Head of caudate nucleus (tissue), 42 donors: ENCODE data around the gene DLX2.
A peak's percentile ranks its signal among the peaks of the same experiment; 100 is the strongest.
"Not testable (repeated sequence)": the region's sequence is repeated elsewhere in the genome, so short reads cannot be mapped to it uniquely, and the experiment has no call there.

Source experiments
- DNase-seq, 42 donors: peaks; one replicate each; pipeline versions ENCODE4 v3.0.0 to v3.0.0-alpha.2; 2020 to 2021; ENCODE audit warnings: mixed read lengths in 7 of 42
- intact Hi-C: fragments of 100-400 bp; cut with DNase I; formaldehyde crosslinking; loops from one replicate; pipeline ENCODE4 v1.15.0; 2022

Gene DLX2

DNA sequence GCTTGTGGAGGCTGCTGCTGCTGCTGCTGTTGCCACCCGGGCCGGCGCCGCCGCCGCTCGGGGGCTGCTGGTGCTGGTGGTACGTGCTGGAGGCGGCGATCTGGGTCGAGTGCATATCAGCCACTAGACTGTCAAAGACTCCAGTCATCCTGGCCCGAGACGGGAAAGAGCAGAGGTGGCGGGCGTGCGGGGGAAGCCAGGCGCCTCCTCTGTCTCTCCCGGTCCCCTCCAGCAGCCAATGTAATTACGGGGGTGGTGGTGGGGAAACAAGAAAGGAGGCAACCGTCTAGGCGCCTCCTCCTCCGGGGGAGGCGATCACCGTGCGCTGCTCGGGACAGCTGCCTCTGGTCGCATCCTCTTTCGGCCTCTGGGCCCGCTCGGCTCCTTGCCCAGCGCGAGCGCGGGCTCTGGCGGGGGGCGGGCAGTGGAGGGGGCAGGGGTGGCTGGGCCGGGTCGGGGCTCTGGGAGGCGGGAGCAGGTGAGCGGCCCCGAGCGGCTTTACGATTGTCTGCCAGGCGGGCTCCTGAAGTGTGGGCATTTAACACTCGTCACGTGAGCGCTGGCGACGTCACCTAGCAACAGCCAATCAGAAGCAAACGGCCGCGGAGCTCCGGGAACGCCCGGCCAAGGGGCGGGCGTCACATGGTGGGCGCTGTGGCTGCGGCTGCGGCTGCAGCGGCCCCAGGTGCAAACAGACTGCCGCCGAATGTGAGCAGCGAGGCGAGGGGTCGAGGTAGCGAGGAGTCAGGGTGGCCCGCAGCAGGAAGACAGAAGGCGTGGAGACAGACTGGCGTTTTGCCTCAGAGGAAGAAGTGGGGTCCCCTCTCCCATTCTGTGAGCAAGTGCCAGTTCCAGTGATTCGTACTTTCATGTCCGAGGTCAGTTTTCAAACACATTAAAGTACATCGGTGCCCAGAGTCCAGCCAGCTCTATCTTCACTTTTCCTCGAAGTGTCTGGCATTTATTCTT lies at the start of gene DLX2:
Gene DLX2 (minus strand): TSS at position 510 of the 969 bp plus-strand sequence. CDS start 362 bp downstream, at position 148.
- peak; percentile 61 to 94 (median 84) for DNase-seq
- intact Hi-C loops, result loop anchor here (10.0 kb wide), 5 partner anchors 108 to 508 kb away; partner anchors contain the start of genes HAT1 and METAP1D

DNA sequence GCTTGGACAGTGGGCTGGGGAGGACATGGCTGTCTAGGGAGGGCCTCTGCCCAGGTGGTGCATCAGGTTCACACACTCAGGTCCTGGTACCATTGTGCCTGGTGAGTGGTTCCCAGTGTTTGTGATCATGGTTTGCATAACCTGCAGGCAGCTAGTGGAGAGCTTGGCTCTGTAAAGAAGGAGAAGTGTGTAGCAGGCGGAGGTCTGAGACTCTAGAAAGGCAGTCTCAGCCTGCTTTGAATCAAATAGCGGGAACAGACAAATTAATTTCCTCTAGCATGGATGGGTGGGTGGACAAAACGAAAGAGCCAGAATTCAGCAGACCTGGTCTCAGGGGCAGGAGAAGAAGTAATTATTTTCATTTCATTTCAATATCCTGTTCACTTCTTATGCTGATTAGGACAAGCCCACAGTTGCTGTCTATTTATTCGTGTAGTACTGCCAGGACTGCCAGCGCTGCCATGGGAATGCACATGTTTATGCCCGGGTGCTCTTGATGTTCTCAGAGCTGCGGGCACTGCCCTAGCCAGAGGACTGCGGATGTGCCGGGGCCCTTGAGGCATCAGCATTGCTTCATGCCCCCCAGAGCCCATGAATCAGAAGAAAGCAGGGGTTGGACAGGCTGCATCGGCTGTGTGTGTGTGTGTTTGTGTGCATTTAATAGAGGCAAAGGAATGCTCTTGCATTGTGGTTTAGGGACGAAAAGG lies 45.4 kb upstream of the DLX2 start:
- intact Hi-C loops, result no loop called here
- no peak for DNase-seq

DNA sequence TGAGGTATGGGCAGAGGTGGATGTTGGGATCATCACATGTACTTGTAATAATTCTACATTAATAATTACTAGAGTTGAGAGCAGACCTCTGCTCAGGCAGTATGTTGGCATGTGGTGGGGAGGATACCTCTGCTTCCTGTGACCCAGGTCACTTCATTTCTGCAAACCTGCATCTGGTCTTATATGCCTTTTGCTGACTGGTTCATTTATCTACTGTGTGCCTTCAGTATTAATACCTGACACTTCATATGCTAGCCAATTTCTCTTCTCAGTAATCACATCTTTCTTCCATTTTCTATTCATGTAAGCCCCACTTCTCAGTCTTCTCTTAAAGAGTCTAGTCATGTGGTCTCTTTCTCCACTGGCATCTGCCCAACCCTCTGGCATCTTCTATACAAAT lies 41.1 kb upstream of the DLX2 start:
- DNase-seq, result no peak
- intact Hi-C loops, result no loop called here

DNA sequence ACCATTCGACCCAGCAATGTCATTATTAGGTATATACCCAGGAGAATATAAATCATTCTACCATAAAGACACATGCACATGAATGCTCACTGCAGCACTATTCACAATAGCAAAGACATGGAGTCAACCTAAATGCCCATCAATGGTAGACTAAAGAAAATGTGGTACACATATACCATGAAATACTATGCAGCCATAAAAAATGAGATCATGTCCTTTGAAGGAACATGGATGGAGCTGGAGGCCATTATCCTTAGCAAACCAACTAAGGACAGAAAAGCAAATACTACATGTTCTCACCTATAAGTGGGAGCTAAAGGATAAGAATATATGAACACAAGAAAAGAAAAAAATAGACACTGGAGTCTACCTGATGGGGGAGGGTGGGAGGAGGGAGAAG lies 36.0 kb upstream of the DLX2 start:
- intact Hi-C loops, DNase-seq: not testable (repeated sequence)

DNA sequence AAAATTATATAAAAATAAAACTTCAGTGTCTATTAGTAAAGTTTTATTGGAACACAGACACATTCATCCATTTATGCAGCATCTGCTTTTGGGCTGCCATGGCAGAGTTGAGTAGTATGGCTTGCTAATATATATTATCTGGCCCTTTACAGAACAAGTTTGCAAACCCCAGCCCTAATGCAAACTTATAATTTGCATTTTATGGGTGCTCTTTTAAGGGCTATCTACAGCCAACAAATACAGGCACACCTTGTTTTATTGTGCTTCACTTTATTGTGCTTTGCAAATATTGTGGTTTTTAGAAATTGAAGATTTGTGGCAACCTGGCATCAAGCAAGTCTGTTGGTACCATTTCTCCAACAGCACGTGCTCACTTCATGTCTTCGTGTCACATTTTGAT lies 35.2 kb upstream of the DLX2 start:
- no peak for DNase-seq
- intact Hi-C loops, result no loop called here

DNA sequence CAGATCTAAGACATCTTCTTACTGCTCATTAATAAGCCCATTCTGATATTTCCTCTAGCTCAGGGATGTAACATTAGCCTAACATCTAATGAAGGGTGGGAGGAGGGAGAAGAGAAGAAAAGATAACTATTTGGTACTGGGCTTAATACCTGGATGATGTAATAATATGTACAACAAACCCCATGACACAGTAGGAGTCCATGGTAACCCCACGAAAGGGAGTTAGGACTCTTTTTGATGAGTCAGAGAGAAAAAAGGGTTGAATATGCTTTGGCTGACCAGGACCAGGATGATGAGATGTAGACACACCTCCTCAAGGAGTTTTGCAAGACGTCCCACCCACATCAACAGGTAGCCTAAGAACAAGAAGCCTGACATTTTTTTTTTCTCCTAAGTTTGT lies 34.4 kb upstream of the DLX2 start:
- no peak for DNase-seq
- intact Hi-C loops, result no loop called here

DNA sequence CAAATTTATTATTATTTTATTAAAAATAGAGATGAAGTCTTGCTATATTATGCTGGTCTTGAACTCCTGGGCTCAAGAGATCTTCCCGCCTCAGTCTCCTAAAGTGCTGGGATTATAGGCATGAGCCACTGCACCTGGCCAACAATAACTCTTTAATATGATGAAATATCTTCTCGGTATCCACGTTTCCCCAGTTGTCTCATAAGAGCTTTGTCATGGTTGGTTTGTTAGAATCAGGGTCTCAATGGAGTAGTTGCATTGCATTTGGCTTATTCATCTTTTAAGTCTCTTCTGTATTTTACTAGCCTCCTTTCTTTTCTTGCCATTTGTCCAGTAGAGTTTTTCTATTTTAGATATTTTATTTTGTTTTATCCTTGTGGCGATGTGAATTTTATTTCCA lies 32.7 kb upstream of the DLX2 start:
- no peak for DNase-seq
- intact Hi-C loops, result no loop called here

DNA sequence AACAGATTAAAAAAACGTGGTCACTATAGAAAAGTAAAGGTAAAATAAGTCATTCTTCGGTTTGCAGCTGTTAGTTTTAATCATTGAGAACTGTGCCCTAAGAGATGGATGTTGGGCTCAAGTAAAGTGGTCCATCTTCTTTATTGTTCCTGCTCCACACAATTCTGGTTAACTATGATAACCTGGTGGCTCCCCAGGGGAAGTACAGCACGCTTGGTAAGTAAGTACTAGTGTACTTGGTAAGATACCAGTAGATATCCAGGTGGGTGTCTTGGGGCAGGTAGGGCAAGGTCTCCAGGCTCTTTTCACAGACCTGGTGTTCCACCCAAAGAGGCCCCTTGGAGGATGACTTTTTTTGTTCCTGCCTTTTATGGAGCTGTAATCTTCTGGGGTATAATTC lies 31.6 kb upstream of the DLX2 start:
- intact Hi-C loops, result no loop called here

DNA sequence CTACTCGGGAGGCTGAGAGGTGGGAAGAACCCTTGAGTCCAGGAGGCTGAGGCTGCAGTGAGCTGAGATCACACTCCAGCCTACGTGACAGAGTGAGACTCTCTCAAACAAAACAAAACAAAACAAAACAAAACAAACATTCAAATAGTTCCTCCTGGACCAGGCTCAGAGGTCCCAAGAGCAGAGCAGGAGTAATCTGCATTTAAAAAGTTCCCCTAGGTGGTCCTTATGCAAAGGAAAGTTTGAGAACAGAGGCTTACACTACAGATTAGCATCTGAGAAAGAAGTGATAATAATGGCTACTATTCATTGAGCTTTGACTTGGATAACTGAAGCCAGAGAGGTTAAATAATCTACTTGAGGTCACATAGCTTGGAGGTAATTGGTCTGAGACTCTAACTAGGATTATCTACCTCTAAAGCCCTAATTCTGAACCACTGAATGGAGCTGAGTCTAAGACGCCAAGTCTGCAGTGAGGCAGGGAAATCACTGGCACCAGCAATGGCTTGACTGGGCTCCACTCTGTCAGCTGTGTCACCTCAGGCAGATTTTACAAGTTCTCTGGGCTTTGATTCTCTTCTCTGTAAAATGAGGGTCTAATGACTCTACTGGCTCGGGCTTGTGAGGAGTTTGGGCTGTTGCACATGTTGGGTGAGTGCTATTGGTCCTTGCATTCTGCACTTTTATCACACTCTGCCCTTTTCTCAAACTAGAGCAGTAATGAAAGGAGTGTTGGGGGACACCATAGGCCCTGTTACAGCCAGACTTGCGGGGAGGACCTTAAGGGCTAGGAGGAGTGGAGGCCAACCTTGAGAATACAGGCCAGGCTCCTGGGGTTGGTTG lies 29.2 kb upstream of the DLX2 start:
- intact Hi-C loops, result no loop called here
- DNase-seq, result no peak

More for the DNA sequence above, 31.6 kb upstream of the DLX2 start:
- DNase-seq, result no peak

DNA sequence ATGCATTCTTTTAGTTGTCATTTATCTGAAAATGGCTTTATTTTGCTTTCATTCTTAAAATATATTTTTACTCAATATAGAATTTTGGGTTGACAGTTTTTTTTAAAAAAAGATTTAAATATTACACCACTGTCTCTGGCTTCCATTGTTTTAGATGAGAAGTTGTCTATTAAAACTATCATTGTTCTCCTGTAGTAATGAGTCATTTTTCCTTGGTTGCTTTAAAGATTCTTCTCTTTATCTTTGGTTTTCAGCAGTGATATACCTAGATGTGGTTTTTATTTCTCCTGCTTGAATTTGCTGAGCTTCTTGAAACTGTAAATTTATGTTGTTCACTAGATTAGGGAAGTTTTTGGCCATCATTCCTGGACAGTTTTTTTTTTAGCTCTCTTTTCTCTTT lies 26.7 kb upstream of the DLX2 start:
- intact Hi-C loops, result no loop called here

DNA sequence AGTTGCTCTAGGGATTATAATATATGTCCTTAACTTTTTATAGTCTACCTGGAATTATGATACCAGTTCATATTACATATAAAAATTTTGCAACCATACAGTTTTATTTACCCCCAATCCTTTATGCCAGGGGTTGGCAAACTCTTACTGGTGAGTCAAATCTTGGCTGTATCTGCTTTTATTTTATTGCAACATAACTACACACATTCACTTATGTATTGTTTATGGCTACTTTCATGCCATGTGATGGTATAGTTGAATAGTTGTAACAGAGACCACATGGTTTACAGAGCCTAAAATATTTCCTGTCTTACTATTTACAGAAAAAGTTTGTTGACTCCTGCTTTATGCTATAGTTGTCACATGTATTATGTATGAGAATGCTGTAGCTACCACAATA lies 25.8 kb upstream of the DLX2 start:
- DNase-seq, result no peak
- intact Hi-C loops, result no loop called here

More for the DNA sequence above, 26.7 kb upstream of the DLX2 start:
- no peak for DNase-seq

DNA sequence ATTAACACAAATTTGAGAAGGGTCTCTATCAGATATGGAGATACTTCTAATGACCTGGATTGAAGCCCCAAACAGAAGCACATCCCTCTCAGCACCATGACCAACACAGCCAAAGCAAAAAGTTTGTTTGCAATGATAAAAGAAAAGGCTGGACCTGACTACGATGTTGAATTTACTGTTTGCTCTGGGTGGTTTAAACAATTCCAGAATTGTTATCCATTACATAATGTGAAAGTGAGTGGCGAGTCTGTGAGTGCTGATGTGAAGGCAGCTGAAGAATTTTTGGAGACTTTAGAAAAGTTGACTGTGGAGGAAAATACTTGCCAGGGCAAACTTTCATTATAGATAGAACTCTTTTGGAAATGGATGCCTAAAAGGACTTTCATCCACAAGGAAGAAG lies 17.4 kb upstream of the DLX2 start:
- intact Hi-C loops, result no loop called here
- DNase-seq, result no peak

DNA sequence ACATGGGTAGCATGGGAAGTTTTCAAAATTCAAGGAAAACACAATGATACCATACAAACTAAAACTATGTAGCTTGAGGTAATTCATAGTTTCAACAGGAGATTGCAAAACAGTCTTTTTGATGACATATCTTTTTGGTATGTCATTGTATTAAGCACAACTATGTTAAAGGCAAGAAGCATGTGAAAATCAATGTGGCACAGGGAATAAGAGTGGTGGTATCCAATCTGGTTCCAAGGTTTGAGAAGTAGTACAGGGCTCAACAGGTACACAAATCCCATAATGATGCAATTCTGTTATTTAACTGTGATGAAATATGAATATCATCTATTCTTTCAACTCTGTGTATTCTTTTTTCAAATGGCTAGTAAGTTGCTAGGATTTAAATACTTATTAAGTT lies 16.4 kb upstream of the DLX2 start:
- DNase-seq, result no peak
- intact Hi-C loops, result no loop called here

DNA sequence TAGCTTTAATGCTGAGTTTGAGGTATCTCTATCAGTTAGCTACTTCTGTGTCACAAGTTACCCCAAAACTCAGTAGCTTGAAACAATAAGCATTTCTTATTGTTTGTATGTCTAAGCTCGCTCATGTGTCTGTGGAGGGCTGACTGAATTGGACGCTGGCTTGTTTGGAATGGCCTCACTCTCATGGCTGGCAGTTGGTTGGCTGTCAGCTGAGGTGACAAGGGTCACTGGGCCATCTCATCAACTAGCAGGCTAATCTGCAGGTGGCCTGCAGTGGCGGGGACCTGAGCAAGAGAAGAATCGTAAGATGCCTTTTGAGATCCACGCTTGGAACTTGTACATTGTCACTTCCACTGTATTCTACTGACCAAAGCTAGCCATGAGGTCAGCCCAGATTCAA lies 13.4 kb upstream of the DLX2 start:
- intact Hi-C loops, result no loop called here
- no peak for DNase-seq

DNA sequence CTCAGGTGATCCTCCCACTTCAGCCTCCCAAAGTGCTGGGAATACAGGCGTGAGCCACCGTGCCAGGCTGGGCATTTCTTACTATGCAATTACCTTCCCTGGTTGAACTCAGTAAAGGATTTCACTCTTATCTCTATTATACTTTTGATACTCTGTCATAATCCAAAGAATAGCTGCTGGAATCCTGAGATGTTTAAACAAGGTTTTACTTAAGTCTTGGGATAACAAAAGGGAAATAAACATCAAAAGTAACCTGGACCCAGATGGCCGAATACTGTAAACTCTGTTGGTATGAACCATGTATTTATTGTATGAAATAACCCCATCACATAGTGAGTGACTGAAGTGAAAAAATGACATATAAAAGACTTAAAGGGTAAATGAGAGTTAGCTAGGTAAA lies 11.9 kb upstream of the DLX2 start:
- no peak for DNase-seq
- intact Hi-C loops, result no loop called here

DNA sequence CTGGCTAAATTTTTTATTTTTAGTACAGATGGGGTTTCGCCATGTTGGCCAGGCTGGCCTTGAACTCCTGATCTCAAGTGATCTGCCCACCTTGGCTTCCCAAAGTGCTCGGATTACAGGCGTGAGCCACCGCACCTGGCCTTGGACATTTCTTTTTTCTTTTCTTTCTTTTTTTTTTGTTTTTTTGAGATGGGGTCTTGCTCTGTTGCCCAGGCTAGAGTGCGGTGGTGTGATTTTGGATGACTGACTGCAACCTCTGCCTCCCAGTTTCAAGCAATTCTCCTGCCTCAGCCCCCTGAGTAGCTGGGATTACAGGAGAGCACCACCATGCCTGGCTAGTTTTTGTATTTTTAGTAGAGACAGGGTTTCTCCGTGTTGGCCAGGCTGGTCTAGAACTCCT lies 11.5 kb upstream of the DLX2 start:
- intact Hi-C loops, DNase-seq: not testable (repeated sequence)

DNA sequence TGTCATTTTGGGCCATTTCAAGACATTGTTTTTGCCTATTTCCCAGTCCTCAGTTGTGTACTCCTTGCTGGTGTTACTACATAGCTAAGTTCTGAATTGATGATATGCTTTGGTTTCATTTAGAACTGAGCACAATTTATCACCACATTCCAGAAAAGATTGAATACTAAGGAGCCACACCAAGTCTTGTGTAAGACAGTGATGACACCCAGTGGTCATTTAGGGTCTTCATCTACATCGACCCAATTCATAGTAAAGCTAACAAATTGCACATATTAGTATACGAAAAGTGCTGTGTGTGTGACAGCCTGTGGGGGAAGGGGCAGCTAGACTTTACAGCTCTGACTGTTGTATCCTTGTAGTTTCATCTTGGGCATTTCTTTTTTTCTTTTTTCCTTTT lies 10.9 kb upstream of the DLX2 start:
- DNase-seq, result no peak
- intact Hi-C loops, result no loop called here

DNA sequence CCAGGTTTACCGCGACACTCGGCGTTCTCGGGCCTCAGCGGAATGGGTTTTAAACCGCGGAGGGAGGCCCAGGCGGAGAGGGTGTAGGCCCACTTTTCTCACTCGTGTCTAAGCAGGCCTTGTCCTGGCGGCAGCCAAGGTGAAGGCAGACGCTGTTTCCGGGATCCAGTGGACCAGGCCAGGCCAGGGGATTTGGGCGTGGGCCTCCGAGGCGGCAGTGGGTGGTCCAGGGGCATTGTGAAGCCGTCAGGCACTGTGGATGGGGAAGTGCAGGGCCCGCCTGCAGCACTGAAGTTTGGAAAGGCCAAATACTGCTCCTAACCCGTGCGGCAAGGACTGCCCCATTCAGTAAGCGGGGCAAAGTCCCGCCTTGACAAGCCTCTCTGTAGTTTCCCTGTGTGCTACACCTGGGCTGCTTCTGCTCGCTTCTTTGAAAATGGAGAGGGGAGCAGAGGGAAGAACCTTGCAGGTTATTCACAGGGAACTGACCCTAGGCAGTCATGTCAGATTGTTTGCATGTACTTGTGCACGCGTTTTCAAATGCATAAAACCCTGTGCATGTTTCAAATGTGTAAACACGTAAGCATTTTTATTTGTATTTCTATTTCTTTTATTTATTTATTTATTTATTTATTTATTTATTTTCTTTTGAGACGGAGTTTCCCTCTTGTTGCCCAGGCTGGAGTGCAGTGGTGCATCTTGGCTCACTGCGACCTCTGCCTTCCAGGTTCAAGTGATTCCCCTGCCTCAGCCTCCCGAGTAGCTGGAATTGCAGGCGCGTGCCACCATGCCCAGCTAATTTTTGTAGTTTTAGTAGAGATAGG lies 7.5 kb upstream of the DLX2 start:
- no peak for DNase-seq
- intact Hi-C loops, result loop anchor here (10.0 kb wide), 5 partner anchors 115 to 515 kb away; partner anchors contain the start of genes HAT1 and METAP1D
